ENCODE results near the gene ANO6. TPM values are rescaled to one million over a fixed set of nuclear protein-coding genes. Genes with fewer than 3 reads are reported as not detected.

Gene ANO6
- total and polyA plus RNA-seq, 2 of the 4 experiments (the other 2 are of a cell fraction), result 21.6 to 41.0 TPM

DNA sequence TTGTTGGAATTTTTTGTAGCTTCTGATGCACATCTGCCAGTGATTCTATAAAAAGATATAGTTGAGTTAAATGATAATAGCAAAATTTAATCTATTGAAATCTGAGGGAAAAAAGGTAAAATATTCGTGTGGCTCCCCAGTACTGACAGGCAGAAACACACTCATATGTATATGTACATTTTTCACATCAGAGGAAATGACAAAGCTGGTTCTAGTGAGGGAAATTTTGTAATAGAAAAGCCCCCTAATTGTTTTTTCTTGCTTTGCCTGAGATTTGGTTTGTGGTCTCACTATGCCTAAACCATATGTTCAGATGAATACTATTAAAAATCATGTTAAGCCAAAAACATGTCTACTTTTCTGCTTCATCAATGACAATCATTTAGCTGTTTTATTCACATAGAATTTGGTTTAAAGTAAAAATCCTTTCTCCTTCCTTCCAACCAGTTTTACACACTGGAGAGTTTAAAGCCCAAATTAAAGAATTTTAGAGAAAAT is 203.5 kb downstream of the ANO6 start:
- ATAC-seq (ENCODE audit: low read depth), result no peak
- TF ChIP-seq MAFK (IDR thresholded peaks at IDR 0.05; ENCODE audit: low read depth, low read length) (no peak), POLR2A (IDR thresholded peaks at IDR 0.05; ENCODE audit: low read depth, low read length) (no peak), RCOR1 (IDR thresholded peaks at IDR 0.05; ENCODE audit: insufficient replicate concordance, low read length) (no peak), NFE2L2 (IDR thresholded peaks at IDR 0.05; ENCODE audit: low read depth, low read length) (no peak), FOS (IDR thresholded peaks at IDR 0.05; ENCODE audit: low read depth, low read length) (no peak), CEBPB (IDR thresholded peaks at IDR 0.05; ENCODE audit: low read depth, low read length) (no peak), MAZ (IDR thresholded peaks at IDR 0.05; ENCODE audit: borderline replicate concordance, low read depth, low read length) (no peak), SMC3 (IDR thresholded peaks at IDR 0.05; ENCODE audit: low read depth, low read length) (no peak), CHD1 (IDR thresholded peaks at IDR 0.05; ENCODE audit: low read depth, low read length) (no peak), RAD21 (IDR thresholded peaks at IDR 0.05; ENCODE audit: low read length) (no peak), ELK1 (IDR thresholded peaks at IDR 0.05; ENCODE audit: borderline replicate concordance, low read depth, low read length) (no peak), RFX5 (IDR thresholded peaks at IDR 0.05; ENCODE audit: low read depth, low read length) (no peak), CTCF (conservative IDR thresholded peaks at IDR 0.05; ENCODE audit: low read depth, low read length) (no peak), MXI1 (IDR thresholded peaks at IDR 0.05; ENCODE audit: borderline replicate concordance, low read depth, low read length) (no peak), BHLHE40 (IDR thresholded peaks at IDR 0.05; ENCODE audit: low read depth, low read length) (no peak)
- TF ChIP-seq, protein P1, sequence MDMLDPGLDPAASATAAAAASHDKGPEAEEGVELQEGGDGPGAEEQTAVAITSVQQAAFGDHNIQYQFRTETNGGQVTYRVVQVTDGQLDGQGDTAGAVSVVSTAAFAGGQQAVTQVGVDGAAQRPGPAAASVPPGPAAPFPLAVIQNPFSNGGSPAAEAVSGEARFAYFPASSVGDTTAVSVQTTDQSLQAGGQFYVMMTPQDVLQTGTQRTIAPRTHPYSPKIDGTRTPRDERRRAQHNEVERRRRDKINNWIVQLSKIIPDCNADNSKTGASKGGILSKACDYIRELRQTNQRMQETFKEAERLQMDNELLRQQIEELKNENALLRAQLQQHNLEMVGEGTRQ (IDR thresholded peaks at IDR 0.05; ENCODE audit: low read depth, low read length), result no peak
- DNase-seq, result no peak
- in situ Hi-C loops (cut with MboI; ENCODE audit: low sequenced_read_pairs) (no loop called here), dilution Hi-C loops (cut with HindIII; ENCODE audit: low sequenced_read_pairs, unreplicated experiment) (no loop called here), intact Hi-C loops (cut with micrococcal nuclease) (no loop called here)
- no peak overlapping the region for H2BK15ac ChIP-seq (ENCODE audit: low read depth, low read length)
- CTCF ChIA-PET, result no interaction called here
- H3K4me2 ChIP-seq (ENCODE audit: low read depth, low read length), result no peak overlapping the region
- H3K9me3 ChIP-seq (ENCODE audit: control insufficient read depth, insufficient read depth, low read length), result no peaks in the 10 kb centered on the region
- H3K4me1 ChIP-seq (ENCODE audit: control insufficient read depth, insufficient read depth, low read length), result peaks cover 2% of the 10 kb centered on the region; the same call in 1 of the 2 replicates
- no peak overlapping the region for H3K4ac ChIP-seq (ENCODE audit: low read depth, low read length)
- H2BK120ac ChIP-seq (ENCODE audit: low read depth, low read length), result no peak overlapping the region
- no peak overlapping the region for H4K8ac ChIP-seq (ENCODE audit: low read depth in 2 of 2, low read length in 2 of 2)
- no peak overlapping the region for H3K18ac ChIP-seq (ENCODE audit: low read depth, low read length)
- no CpG with 5 or more reads among the region's 1 CpG for WGBS, 2 experiments (ENCODE audit: extremely low coverage in 2 of 2, insufficient read length in 1 of 2)
- H2AK5ac ChIP-seq (ENCODE audit: low read depth, low read length), result no peak overlapping the region
- no peak overlapping the region for H3K9ac ChIP-seq (ENCODE audit: low read depth, low read length)
- peaks cover 7% of the 10 kb centered on the region for H3K9me1 ChIP-seq (ENCODE audit: insufficient read depth, low read length)
- H3K36me3 ChIP-seq (ENCODE audit: control insufficient read depth, insufficient read depth, low read length), result peaks cover 13% of the 10 kb centered on the region
- H4K5ac ChIP-seq (ENCODE audit: low read depth, low read length), result no peak overlapping the region
- BruUV-seq (replicated peaks), result no TSS peak
- no peak overlapping the region for H2BK5ac ChIP-seq (ENCODE audit: low read depth, low read length, poor library complexity, severe bottlenecking)
- no peak overlapping the region for H3K56ac ChIP-seq (ENCODE audit: extremely low read depth, insufficient read depth, low read length)
- no peak overlapping the region for H2AFZ ChIP-seq (replicated peaks; ENCODE audit: low read length, poor library complexity)
- H2BK20ac ChIP-seq (ENCODE audit: low read depth, low read length), result no peak overlapping the region
- no peak overlapping the region for H2AK9ac ChIP-seq (replicated peaks; ENCODE audit: low read depth, low read length, poor library complexity)
- no peak overlapping the region for H4K91ac ChIP-seq (ENCODE audit: insufficient read depth, low read depth, low read length)
- no peak overlapping the region for H3K27ac ChIP-seq (ENCODE audit: insufficient read depth, low read length)
- H3K4me3 ChIP-seq (ENCODE audit: insufficient read depth, low read depth, low read length), result no peak overlapping the region
- H3K14ac ChIP-seq (replicated peaks; ENCODE audit: low read depth, low read length), result no peak overlapping the region
- H3K23ac ChIP-seq (ENCODE audit: low read depth, low read length), result no peak overlapping the region
- H3K79me1 ChIP-seq (ENCODE audit: low read depth in 1 of 2, low read length in 2 of 2), result peaks cover 7 to 10% of the 10 kb centered on the region in 2 experiments
- no peaks in the 10 kb centered on the region for H3K27me3 ChIP-seq (ENCODE audit: control insufficient read depth, insufficient read depth, low read length)
- H4K20me1 ChIP-seq (ENCODE audit: insufficient read depth, low read length), result peaks cover 3% of the 10 kb centered on the region; the same call in 1 of the 2 replicates
- POLR2A ChIA-PET (ENCODE audit: unreplicated experiment), result no interaction called here

Data from IMR-90 (cell line).